ENCODE results near the gene TASL. TPM values are rescaled to one million over a fixed set of nuclear protein-coding genes. Genes with fewer than 3 reads are reported as not detected.

TASL gene
- total and polyA plus RNA-seq, 2 donors (not counting 3 experiments of a cell fraction or from before 2014, with no cell fraction given): not detected

GRCh38 chrX:30590368-30590767 lies 12.8 kb upstream of the TASL start:
- FAIRE-seq: no peak
- intact Hi-C loops (cut with micrococcal nuclease) (no loop called here), dilution Hi-C loops (cut with MboI; ENCODE audit: extremely low pct_ligation_motif_present, low sequenced_read_pairs) (no loop called here)
- Histone ChIP-seq H3K4me1 (ENCODE audit: control insufficient read depth, extremely low read depth, insufficient read depth, low read length) (no peaks in the 10 kb centered on the region), H4K20me1 (replicated peaks; ENCODE audit: control insufficient read depth, extremely low read depth, insufficient read depth, low read length) (no peaks in the 10 kb centered on the region), H3K79me2 (ENCODE audit: control insufficient read depth, insufficient read depth, low read length) (no peaks in the 10 kb centered on the region), H2AFZ (ENCODE audit: low read depth, low read length) (no peak overlapping the region), H3K27me3 (ENCODE audit: control insufficient read depth in 2 of 2, insufficient read depth in 2 of 2, low read length in 2 of 2) (no peaks in the 10 kb centered on the region), H3K36me3 (ENCODE audit: control insufficient read depth in 2 of 2, extremely low read depth in 1 of 2, insufficient read depth in 2 of 2, low read length in 2 of 2) (no peaks in the 10 kb centered on the region), H3K9ac (replicated peaks; ENCODE audit: extremely low read depth, insufficient read depth, low read length) (no peak overlapping the region), H3K9me1 (replicated peaks; ENCODE audit: control insufficient read depth, extremely low read depth, insufficient read depth, low read length) (no peaks in the 10 kb centered on the region), H3K9me3 (replicated peaks; ENCODE audit: control insufficient read depth, insufficient read depth, low read length) (no peaks in the 10 kb centered on the region), H3K4me2 (ENCODE audit: insufficient read depth, low read length) (no peak overlapping the region), H3K27ac (ENCODE audit: insufficient read depth, low read depth, low read length) (no peak overlapping the region), H3K4me3 (replicated peaks in 1 of 3; ENCODE audit: insufficient read depth in 1 of 3, low read depth in 1 of 3, low read length in 3 of 3) (no peak overlapping the region)
- POLR2A ChIA-PET: no interaction called here
- BruUV-seq (replicated peaks): no TSS peak
- DNase-seq (ENCODE audit: low read depth, low spot score): no peak
- TF ChIP-seq CTCF (IDR thresholded peaks at IDR 0.05; ENCODE audit: extremely low read depth in 1 of 2, insufficient read depth in 1 of 2, low read depth in 1 of 2, low read length in 2 of 2): no peak
- no peak for TF ChIP-seq MAX (IDR thresholded peaks at IDR 0.05; ENCODE audit: insufficient read depth, insufficient read length)
- no peak for TF ChIP-seq JUN (IDR thresholded peaks at IDR 0.05; ENCODE audit: borderline replicate concordance, insufficient read depth, insufficient read length, low read depth)
- no peak for TF ChIP-seq FOS (IDR thresholded peaks at IDR 0.05; ENCODE audit: borderline replicate concordance, insufficient read depth, low read length)
- no peak for TF ChIP-seq POLR2AphosphoS5 (IDR thresholded peaks at IDR 0.05; ENCODE audit: insufficient read depth, low read depth, low read length)
- TF ChIP-seq GATA2 (IDR thresholded peaks at IDR 0.05; ENCODE audit: insufficient read depth, insufficient read length, low read depth, low read length): no peak
- TF ChIP-seq EZH2 (IDR thresholded peaks at IDR 0.05; ENCODE audit: borderline replicate concordance, low read depth, low read length, severe bottlenecking): no peak
- TF ChIP-seq MYC (IDR thresholded peaks at IDR 0.05; ENCODE audit: low read depth, low read length): no peak
- no peak for TF ChIP-seq POLR2A (IDR thresholded peaks at IDR 0.05; ENCODE audit: low read depth, low read length)
- CTCF ChIA-PET: no interaction called here

All from endothelial cell of umbilical vein (primary cell).